ENCODE results near the gene HNRNPD.

- TF ChIP-seq, protein P1, sequence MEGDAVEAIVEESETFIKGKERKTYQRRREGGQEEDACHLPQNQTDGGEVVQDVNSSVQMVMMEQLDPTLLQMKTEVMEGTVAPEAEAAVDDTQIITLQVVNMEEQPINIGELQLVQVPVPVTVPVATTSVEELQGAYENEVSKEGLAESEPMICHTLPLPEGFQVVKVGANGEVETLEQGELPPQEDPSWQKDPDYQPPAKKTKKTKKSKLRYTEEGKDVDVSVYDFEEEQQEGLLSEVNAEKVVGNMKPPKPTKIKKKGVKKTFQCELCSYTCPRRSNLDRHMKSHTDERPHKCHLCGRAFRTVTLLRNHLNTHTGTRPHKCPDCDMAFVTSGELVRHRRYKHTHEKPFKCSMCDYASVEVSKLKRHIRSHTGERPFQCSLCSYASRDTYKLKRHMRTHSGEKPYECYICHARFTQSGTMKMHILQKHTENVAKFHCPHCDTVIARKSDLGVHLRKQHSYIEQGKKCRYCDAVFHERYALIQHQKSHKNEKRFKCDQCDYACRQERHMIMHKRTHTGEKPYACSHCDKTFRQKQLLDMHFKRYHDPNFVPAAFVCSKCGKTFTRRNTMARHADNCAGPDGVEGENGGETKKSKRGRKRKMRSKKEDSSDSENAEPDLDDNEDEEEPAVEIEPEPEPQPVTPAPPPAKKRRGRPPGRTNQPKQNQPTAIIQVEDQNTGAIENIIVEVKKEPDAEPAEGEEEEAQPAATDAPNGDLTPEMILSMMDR (IDR thresholded peaks at IDR 0.05 in 2 of 3, conservative IDR thresholded peaks at IDR 0.05 in 1 of 3; ENCODE audit: control insufficient read depth in 2 of 3, extremely low read depth in 1 of 3, insufficient read depth in 1 of 3, low read depth in 3 of 3, low read length in 3 of 3), result no peak
- TF ChIP-seq CHD1 (IDR thresholded peaks at IDR 0.05; ENCODE audit: low read depth, low read length), result no peak
- no peak for TF ChIP-seq NFYB (IDR thresholded peaks at IDR 0.05; ENCODE audit: insufficient read depth, low read depth, low read length)
- TF ChIP-seq MAX (IDR thresholded peaks at IDR 0.05; ENCODE audit: low read depth, low read length), result no peak
- no peak for TF ChIP-seq CREB1 (IDR thresholded peaks at IDR 0.05; ENCODE audit: low read depth)
Observed at GRCh38 chr4:82421796-82422560, 48.2 kb upstream of the HNRNPD start.
